Thymus (tissue), 11 donors: ENCODE results near the gene MED13L. TPM values are rescaled to one million over a fixed set of nuclear protein-coding genes. Genes with fewer than 3 reads are reported as not detected.

ENCODE experiments used
- DNase-seq, 9 donors: peaks; one replicate each; pipeline ENCODE4 v3.0.0-alpha.2; 2013; ENCODE audit warnings: low spot score in 9 of 9, low read depth in 6 of 9, missing footprints in 1 of 9
- H3K27ac ChIP-seq, 2 donors: one replicate each; pipeline ENCODE4 v1.5.1; 2013; ENCODE audit warnings: control low read depth in 1 of 2, low read depth in 1 of 2, low read length in 1 of 2, mild to moderate bottlenecking in 1 of 2, moderate library complexity in 1 of 2
- H3K27me3 ChIP-seq, 2 donors: one replicate each; pipeline ENCODE4 v1.5.1; 2013; ENCODE audit warnings: low read length in 1 of 2; ENCODE audit not compliant: control insufficient read depth in 2 of 2, insufficient read depth in 1 of 2
- H3K36me3 ChIP-seq, 2 donors: one replicate each; pipeline ENCODE4 v1.5.1; 2013; ENCODE audit warnings: low read length in 1 of 2, mild to moderate bottlenecking in 1 of 2, moderate library complexity in 1 of 2; ENCODE audit not compliant: control insufficient read depth in 2 of 2, insufficient read depth in 2 of 2
- H3K4me1 ChIP-seq, 2 donors: one replicate each; pipeline ENCODE4 v1.5.1; 2013; ENCODE audit warnings: low read length in 2 of 2; ENCODE audit not compliant: control insufficient read depth in 2 of 2, insufficient read depth in 2 of 2
- H3K4me3 ChIP-seq, 2 donors: one replicate each; pipeline ENCODE4 v1.5.1; 2013; ENCODE audit warnings: low read length in 2 of 2, control low read depth in 1 of 2, mild to moderate bottlenecking in 1 of 2
- H3K9me3 ChIP-seq, 2 donors: one replicate each; pipeline ENCODE4 v1.5.1; 2013; ENCODE audit warnings: low read length in 1 of 2, mild to moderate bottlenecking in 1 of 2; ENCODE audit not compliant: control insufficient read depth in 2 of 2, insufficient read depth in 1 of 2
- WGBS: extraction: QIAGEN DNeasy Blood & Tissue Kit; methylation state at CpG from one replicate; pipeline ENCODE4 v1.1.7; 2013; 5-methylcytosine and 5-hydroxymethylcytosine counted together
- polyA plus RNA-seq: library from polyadenylated mRNA; stranded (reverse); fragments of 200-250 nt; gene quantifications from one replicate; pipeline ENCODE4 v1.2.3, GENCODE V29; 2013
- total RNA-seq: library from RNA; stranded (reverse); fragments of 120-200 nt; gene quantifications from one replicate; pipeline ENCODE4 v1.2.4, GENCODE V29; 2013
- donor health status: healthy.

Gene MED13L
- total and polyA plus RNA-seq, 2 donors, result 34.0 to 141 TPM

- peaks cover 3 to 27% of the 10 kb centered on the region in 2 donors for H3K36me3 ChIP-seq
- no peaks in the 10 kb centered on the region for H3K4me1 ChIP-seq
- H3K4me3 ChIP-seq, result no peak overlapping the region
- H3K27ac ChIP-seq, result no peak overlapping the region
- no peak for DNase-seq
- WGBS, result over 99% methylated on average over 2 of the region's 2 CpGs
- H3K9me3 ChIP-seq, result no peaks in the 10 kb centered on the region
- no peaks in the 10 kb centered on the region for H3K27me3 ChIP-seq
These were observed 173.2 kb downstream of the MED13L start for GRCh38 chr12:116104167-116104767.

- Histone ChIP-seq H3K9me3 (no peaks in the 10 kb centered on the region), H3K4me3 (no peak overlapping the region), H3K36me3 (peaks cover 3 to 22% of the 10 kb centered on the region in 2 donors), H3K27ac (no peak overlapping the region), H3K27me3 (no peaks in the 10 kb centered on the region), H3K4me1 (no peaks in the 10 kb centered on the region)
- DNase-seq, result no peak
- WGBS, result 100% methylated on average over 2 of the region's 2 CpGs
These were observed 175.5 kb downstream of the MED13L start for GRCh38 chr12:116101991-116102390.

- H3K9me3 ChIP-seq, result no peaks in the 10 kb centered on the region
- WGBS, result 90% methylated on average over 6 of the region's 6 CpGs
- peaks cover 3 to 21% of the 10 kb centered on the region in 2 donors for H3K36me3 ChIP-seq
- H3K27ac ChIP-seq, result no peak overlapping the region
- no peaks in the 10 kb centered on the region for H3K27me3 ChIP-seq
- no peak for DNase-seq
- no peaks in the 10 kb centered on the region for H3K4me1 ChIP-seq
- no peak overlapping the region for H3K4me3 ChIP-seq
These were observed 177.7 kb downstream of the MED13L start for GRCh38 chr12:116099652-116100432.

- WGBS, result 99% methylated on average over 5 of the region's 5 CpGs
- Histone ChIP-seq H3K36me3 (peaks cover 3 to 26% of the 10 kb centered on the region in 2 donors), H3K4me1 (no peaks in the 10 kb centered on the region), H3K4me3 (no peak overlapping the region), H3K27ac (no peak overlapping the region), H3K27me3 (no peaks in the 10 kb centered on the region), H3K9me3 (no peaks in the 10 kb centered on the region)
- DNase-seq, result no peak
These were observed 180.6 kb downstream of the MED13L start for GRCh38 chr12:116096874-116097273.

- Histone ChIP-seq H3K9me3 (no peaks in the 10 kb centered on the region), H3K4me3 (no peak overlapping the region), H3K4me1 (no peaks in the 10 kb centered on the region), H3K36me3 (peaks cover 3 to 23% of the 10 kb centered on the region in 2 donors), H3K27ac (no peak overlapping the region), H3K27me3 (no peaks in the 10 kb centered on the region)
- no peak for DNase-seq
These were observed 183.0 kb downstream of the MED13L start for GRCh38 chr12:116094475-116094874.

GRCh38 chr12:116093915-116094314 lies 183.6 kb downstream of the MED13L start:
- Histone ChIP-seq H3K4me1 (no peaks in the 10 kb centered on the region), H3K4me3 (no peak overlapping the region), H3K36me3 (peaks cover 3 to 23% of the 10 kb centered on the region in 2 donors), H3K27me3 (no peaks in the 10 kb centered on the region), H3K27ac (no peak overlapping the region), H3K9me3 (no peaks in the 10 kb centered on the region)
- 97% methylated on average over 1 of the region's 1 CpG for WGBS
- no peak for DNase-seq

- peaks cover 3 to 23% of the 10 kb centered on the region in 2 donors for H3K36me3 ChIP-seq
- peaks cover 0 to 5% of the 10 kb centered on the region in 2 donors for H3K4me1 ChIP-seq
- 94% methylated on average over 1 of the region's 1 CpG for WGBS
- H3K4me3 ChIP-seq, result no peak overlapping the region
- H3K27me3 ChIP-seq, result no peaks in the 10 kb centered on the region
- no peak overlapping the region for H3K27ac ChIP-seq
- no peaks in the 10 kb centered on the region for H3K9me3 ChIP-seq
- DNase-seq, result no peak
These were observed 184.7 kb downstream of the MED13L start for GRCh38 chr12:116092776-116093175.

- Histone ChIP-seq H3K27me3 (no peaks in the 10 kb centered on the region), H3K27ac (no peak overlapping the region), H3K4me3 (no peak overlapping the region), H3K4me1 (peaks cover 0 to 5% of the 10 kb centered on the region in 2 donors), H3K36me3 (peaks cover 3 to 23% of the 10 kb centered on the region in 2 donors), H3K9me3 (no peaks in the 10 kb centered on the region)
- no peak for DNase-seq
- 98% methylated on average over 3 of the region's 3 CpGs for WGBS
These were observed 185.3 kb downstream of the MED13L start for GRCh38 chr12:116092162-116092561.

- H3K36me3 ChIP-seq, result peaks cover 3 to 23% of the 10 kb centered on the region in 2 donors
- H3K4me3 ChIP-seq, result no peak overlapping the region
- no peak for DNase-seq
- H3K4me1 ChIP-seq, result peaks cover 0 to 5% of the 10 kb centered on the region in 2 donors
- no peaks in the 10 kb centered on the region for H3K27me3 ChIP-seq
- H3K9me3 ChIP-seq, result no peaks in the 10 kb centered on the region
- H3K27ac ChIP-seq, result no peak overlapping the region
These were observed 185.9 kb downstream of the MED13L start for GRCh38 chr12:116091579-116091978.
